ENCODE results near the gene HEBP2.

- TF ChIP-seq CTCF (IDR thresholded peaks at IDR 0.05; ENCODE audit: low read depth, low read length) (no peak), MAX (IDR thresholded peaks at IDR 0.05; ENCODE audit: low read depth, low read length) (no peak), MYC (IDR thresholded peaks at IDR 0.05; ENCODE audit: low read depth, low read length) (no peak)
These were observed 16.2 kb upstream of the HEBP2 start for GRCh38 chr6:138387577-138388368.

All from NB4 (cell line).